GM19240 (cell line): Measurements from ENCODE around the gene TRPM1.
"Not testable (repeated sequence)": the region's sequence is repeated elsewhere in the genome, so short reads cannot be mapped to it uniquely, and the experiment has no call there.

Source experiments
- DNase-seq: peaks from one replicate; pipeline ENCODE4 v3.0.0; 2011; ENCODE audit warnings: low spot score; ENCODE audit not compliant: insufficient read length

TRPM1 gene

GRCh38 chr15:31125061-31125460, 23.5 kb upstream of the TRPM1 start:
- DNase-seq, result no peak

DNA sequence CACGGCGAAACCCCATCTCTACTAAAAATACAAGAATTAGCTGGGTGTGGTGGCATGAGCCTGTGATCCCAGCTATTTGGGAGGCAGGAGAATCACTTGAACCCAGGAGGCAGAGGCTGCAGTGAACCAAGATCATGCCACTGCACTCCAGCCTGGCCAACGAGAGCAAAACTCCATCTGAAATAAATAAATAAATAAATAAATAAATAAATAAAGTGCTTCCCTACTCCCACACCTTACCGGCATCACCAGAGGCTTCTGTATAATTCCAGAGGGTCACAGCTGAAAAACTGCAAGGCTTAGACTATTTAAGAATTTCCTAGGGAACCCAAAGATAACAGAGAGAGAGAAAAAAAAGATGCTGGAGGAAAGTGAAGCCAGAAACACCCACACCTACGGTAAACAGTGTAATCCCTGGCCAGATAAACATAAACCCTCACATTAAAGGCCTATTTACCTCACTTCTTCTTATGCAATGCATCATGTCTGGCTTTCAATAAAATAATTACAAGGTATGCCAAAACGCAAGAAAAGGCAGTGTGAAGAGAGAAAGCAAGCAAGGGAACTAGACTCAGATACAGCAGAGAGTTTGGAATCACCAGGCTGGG, 15.0 kb upstream of the TRPM1 start:
- no peak for DNase-seq

DNA sequence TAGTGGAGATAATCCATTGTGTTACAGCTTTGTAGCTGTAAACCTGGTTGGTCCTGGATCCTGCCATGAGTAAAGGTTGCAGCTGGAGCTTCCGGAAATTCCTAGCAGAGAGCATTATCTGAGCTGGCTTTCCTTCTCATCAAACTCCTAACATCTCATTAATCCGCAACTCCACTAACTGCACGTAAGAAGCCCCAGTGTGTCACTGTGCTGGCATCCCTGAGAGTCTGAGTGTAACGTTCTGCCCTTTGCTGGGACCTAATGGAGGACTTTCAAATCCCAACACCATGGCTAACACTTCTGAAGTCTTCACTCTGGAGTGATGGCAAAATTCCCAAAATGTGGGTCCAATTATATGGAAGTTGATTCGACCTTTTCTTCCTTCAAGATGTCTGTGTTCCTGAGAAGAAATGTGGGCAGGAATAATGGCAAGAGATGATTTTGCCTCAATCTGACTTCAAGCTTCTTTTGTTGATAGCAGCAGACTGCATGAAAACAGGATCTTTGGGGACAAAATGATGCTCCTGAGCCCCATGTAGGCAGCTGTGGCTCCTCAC, 9.6 kb upstream of the TRPM1 start:
- DNase-seq, result no peak

DNA sequence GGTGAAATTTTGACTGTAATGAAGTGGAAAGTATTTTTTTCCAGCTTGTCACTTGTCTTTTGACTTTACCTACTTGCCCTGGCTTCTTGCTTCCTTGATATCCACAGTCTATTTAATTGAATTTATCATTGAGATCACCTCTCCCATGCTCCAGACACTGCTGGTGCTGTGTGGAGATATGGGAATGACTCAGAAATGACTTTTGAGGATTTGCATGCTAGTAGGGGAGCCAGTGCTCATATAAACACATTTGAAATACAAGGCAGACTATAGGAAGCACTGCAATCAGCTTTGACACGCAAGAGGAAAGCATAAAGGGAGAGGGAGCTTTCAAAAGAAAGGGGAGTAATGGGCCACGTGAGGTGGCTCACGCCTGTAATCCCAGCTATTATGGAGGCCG, 7.3 kb upstream of the TRPM1 start:
- DNase-seq, result no peak

DNA sequence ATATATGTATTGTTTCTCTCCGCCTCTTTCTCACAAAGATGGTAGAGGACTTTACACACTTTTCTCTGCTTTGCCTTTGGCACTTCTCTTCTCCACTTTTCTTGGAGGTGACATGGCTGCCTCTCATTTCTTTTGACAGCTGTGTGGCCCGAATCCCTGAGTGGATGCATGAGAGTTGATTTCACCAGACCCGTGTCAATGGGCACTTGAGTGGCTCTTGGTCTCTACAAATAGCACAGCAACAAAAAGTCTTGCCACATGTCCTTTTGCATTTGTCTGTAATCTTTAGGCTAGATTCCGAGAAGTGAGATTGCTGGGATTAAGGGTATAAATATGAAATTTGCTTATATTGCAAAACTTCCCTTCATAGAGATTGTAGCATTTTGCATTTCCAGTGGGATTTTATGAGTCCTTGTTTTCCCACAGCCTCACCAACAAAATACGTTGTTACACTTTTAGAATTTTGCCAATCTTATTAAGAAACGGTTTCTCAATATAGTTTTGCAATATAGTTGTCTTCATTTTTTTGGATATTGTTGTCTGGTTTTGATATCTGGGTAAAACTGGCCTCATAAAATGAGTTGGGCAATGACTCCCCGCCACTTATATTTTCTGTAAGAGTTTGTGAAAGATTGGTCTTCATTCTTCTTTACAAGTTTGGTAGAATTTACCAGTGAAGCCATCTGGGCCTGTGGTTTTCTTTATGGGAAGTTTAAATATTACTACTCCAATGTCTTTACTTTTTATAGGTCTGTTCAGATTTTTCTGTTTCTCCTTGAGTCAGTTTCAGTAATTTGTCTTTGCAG, 5.2 kb upstream of the TRPM1 start:
- no peak for DNase-seq

DNA sequence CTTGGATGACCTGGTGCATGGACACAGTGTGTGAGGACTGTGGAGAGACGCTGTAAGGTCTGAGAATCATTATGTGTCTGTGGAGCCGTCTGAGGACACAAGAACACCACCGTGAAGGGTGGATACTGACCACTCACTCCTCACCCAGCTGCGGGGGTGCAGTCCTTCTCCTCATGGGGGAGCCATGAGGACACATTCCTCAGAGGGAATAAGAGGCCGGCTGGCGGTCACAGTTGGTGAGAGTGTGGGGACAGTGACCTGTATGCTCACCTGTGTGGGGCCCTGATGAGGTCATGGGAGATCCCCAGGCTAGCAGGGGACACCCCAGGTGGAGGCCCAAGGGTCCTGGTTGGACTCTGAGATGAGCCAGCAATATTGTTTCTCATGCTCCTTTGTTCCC, 2.5 kb upstream of the TRPM1 start:
- no peak for DNase-seq

- no peak for DNase-seq
Measured at GRCh38 chr15:31102374-31103342, 1.1 kb upstream of the TRPM1 start.

GRCh38 chr15:31102039-31102321, 455 bp upstream of the TRPM1 start:
- DNase-seq, result no peak

- DNase-seq, result no peak
Measured at GRCh38 chr15:31100738-31101137, 787 bp downstream of the TRPM1 start.

DNA sequence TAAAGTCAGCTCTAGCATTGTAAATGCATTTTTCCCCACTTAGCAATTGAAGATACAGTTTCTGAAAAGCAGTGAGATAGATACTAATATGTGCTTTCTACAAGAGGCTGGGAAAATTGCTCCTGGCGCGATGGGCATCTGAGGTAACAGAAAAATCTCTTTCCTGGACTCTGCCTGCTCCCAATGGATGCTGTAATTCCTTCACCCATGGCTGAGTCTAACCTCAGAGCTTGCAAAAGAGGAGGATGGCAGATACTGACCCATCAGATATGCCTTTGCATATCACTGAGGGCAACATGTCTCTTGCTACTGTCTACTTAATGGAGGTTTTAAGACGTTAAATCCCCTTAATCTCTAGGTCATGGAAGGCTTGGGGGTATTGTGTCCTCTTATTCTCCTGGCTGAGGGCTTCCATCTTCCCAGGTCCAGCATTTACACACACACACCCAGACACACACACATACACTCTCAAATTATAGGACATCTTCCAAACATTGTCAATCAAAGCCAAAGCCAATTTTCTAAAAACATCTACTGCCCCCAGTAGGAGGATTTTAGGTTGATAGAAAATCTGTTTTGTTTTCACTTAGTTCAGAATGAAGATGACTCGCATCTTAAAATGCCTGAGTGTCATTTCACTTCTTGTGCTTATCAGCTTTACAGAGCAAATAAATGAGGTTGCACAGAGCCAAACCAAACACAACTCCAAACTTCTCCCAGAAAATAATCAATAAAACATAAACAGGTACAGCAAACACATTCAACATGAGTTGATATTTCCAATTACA, 2.4 kb downstream of the TRPM1 start:
- no peak for DNase-seq

DNA sequence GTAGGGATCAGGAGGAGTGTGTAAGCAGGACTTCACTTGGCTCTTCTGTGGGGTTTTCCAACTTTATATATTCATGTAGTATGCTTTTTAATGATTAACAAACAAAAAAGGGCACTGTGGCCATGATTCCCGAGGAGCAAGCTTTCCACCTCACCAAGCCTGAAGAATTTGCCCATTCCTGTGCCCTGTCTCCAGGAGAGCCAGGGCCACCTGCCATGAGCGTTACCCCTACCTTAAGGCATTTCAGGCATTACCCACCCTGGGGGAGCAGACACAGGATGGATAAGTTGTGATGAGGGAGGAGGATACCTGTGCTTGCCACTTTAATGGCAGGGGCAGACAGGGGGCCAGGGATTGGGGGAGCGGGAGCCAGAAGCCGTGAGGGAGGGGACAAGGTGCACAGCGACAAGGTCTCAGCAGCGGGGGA, 3.0 kb downstream of the TRPM1 start:
- no peak for DNase-seq

GRCh38 chr15:31096563-31096962, 5.0 kb downstream of the TRPM1 start:
- no peak for DNase-seq

- DNase-seq, result no peak
Measured at GRCh38 chr15:31091481-31091880, 10.0 kb downstream of the TRPM1 start.

DNA sequence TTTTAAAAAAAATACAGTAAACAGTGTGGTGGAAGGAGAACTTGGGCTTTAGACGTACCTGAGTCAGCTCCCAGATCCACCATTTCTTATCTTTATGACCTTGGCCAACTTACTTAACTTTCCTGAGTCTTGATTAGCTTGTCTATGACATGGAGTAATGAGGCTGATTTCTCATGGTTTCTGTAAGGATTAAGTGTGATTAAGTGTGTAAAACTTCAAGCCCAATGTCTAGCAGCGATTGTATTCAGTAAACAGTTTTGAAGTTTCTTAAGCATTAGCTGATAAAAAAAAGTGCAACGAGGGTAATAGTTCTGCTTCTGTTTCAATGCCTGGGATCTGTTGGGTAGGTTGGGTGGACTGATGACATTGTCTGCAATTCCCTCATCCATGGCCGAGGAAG, 10.8 kb downstream of the TRPM1 start:
- DNase-seq, result no peak

DNA sequence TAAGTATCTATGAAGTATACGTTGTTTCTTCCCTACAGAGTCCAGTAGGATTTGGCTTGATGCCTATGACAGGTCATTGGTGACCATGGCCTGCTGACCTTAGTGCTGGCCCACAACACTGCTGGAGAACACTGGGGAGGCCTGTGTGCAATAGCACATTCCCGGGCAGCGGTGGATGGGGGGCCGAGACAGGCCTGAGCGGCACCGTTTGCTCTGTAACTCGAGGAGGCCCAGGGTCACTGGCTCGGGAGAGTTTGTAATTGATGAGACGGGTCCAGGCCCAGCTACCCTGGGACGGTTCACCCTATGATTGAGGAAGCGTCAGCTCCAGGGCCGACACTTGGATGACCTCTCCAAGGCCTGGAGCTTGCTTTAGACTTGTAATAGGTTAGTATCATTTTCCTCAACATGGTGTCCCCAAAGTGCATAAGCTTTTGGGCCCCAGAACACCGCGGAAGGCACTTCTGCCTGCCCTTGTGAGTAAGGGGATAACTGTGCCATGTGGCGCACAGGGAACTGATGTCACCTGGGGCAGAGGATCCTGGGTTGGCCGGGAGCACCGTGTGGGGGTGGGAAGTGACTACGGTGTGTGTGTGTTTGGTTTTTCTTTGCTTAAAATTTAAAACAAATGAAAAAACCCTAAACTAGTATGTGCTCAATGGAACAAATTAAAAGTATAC, 12.0 kb downstream of the TRPM1 start:
- no peak for DNase-seq

- no peak for DNase-seq
Measured at GRCh38 chr15:31088672-31089367, 12.7 kb downstream of the TRPM1 start.

GRCh38 chr15:31088041-31088440, 13.5 kb downstream of the TRPM1 start:
- not testable (repeated sequence) for DNase-seq

DNA sequence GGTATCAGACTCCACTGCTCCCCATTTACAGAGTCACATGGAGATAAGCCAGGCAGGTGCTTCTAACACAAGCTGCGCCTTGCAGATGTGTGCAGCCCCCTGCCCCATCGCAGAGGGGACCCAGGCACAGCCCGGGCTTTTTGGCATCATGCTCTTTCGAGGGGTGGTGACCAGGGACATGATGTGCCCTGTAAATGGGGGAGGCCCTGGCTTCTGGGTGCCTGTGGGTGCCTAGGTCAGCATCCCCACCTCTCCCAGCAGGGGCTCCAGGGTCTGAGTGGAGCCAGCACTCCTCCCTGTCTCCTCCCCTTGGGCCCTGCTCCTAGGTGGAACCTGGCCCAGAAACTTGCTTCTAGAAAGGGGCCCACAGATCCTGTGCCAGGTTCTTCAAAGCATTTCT, 15.2 kb downstream of the TRPM1 start:
- no peak for DNase-seq

- no peak for DNase-seq
Measured at GRCh38 chr15:31085359-31085758, 16.2 kb downstream of the TRPM1 start.

DNA sequence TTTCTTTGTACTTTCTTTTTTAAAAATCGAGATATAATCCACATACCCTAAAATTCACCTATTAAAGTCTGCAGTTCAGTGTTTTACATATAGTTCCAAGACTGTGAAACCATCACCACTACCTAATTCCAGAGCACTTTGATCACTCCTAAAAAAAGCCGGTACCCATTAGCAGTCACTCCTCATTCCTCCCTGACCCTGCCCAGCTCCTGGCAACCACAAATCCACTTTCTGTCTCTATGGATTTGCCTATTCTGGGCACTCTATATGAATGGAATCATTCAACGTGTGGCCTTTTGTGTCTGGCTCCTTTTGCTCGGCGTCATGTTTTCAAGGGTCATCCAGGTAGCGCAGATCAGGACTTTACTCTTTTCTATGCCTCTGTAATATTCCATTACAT, 17.3 kb downstream of the TRPM1 start:
- no peak for DNase-seq
